Measurements from ENCODE around the gene YIF1B. TPM values are rescaled to one million over a fixed set of nuclear protein-coding genes. Genes with fewer than 3 reads are reported as not detected.

YIF1B gene
- total RNA-seq, 1 donor from 2014 or later = 72.2 TPM

DNA sequence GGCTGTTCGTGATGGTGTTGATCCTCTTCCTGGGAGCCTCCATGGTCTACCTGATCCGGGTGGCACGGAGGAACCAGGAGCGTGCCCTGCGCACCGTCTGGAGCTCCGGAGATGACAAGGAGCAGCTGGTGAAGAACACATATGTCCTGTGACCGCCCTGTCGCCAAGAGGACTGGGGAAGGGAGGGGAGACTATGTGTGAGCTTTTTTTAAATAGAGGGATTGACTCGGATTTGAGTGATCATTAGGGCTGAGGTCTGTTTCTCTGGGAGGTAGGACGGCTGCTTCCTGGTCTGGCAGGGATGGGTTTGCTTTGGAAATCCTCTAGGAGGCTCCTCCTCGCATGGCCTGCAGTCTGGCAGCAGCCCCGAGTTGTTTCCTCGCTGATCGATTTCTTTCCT, 23.9 kb downstream of the YIF1B start:
- TF ChIP-seq, protein P1, sequence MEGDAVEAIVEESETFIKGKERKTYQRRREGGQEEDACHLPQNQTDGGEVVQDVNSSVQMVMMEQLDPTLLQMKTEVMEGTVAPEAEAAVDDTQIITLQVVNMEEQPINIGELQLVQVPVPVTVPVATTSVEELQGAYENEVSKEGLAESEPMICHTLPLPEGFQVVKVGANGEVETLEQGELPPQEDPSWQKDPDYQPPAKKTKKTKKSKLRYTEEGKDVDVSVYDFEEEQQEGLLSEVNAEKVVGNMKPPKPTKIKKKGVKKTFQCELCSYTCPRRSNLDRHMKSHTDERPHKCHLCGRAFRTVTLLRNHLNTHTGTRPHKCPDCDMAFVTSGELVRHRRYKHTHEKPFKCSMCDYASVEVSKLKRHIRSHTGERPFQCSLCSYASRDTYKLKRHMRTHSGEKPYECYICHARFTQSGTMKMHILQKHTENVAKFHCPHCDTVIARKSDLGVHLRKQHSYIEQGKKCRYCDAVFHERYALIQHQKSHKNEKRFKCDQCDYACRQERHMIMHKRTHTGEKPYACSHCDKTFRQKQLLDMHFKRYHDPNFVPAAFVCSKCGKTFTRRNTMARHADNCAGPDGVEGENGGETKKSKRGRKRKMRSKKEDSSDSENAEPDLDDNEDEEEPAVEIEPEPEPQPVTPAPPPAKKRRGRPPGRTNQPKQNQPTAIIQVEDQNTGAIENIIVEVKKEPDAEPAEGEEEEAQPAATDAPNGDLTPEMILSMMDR (conservative IDR thresholded peaks at IDR 0.05; ENCODE audit: low read depth, low read length) = no peak
- DNase-seq (ENCODE audit: low read depth) = no peak
- H3K4me3 ChIP-seq (ENCODE audit: low read depth, low read length) = no peak overlapping the region

- DNase-seq (ENCODE audit: low read depth) = peak; percentile 78
- no peak overlapping the region for H3K4me3 ChIP-seq (ENCODE audit: low read depth, low read length)
- TF ChIP-seq, protein P1 (conservative IDR thresholded peaks at IDR 0.05; ENCODE audit: low read depth, low read length) = no peak
These were observed 25.1 kb downstream of the YIF1B start for GRCh38 chr19:38290631-38291147.

- no peak overlapping the region for H3K4me3 ChIP-seq (ENCODE audit: low read depth, low read length)
- no peak for DNase-seq (ENCODE audit: low read depth)
- TF ChIP-seq, protein P1 (conservative IDR thresholded peaks at IDR 0.05; ENCODE audit: low read depth, low read length) = no peak
These were observed 25.8 kb downstream of the YIF1B start for GRCh38 chr19:38289955-38290354.

DNA sequence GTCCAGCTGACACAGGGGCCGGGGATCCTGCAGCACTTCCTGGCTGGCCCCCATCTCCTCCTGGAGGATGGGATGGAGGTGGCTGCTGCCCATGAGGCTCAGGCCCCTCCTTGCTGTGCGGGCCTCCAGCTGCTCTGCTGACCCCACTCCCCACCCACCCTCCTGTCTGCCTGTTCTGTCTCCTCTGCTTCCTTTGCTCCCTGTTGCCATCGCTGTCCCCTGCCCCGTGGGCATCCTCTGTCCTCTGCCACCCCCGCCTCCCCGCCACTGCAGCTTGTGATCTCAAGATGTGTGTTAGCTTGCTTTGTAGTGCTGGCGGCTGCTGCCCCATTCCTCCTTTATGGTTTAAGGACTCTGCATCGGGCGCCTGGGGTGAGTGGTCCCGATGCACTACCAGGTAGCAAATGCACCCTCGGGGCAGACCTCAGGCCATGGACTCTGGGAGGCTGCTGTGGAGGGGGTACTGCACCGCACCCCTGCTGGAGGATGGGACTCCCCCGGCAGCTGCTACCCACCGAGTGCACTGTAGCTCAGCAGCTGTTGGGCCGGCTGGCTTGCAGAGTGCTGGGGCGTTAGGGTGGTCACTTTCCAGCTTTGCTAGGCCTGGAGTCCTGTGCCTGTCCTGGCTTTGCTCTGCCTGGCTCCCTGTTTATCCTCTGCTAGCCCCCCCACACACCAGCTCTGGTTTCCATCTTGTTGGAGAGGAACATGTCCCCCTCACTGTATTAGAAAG, 27.5 kb downstream of the YIF1B start:
- TF ChIP-seq, protein P1 (conservative IDR thresholded peaks at IDR 0.05; ENCODE audit: low read depth, low read length) = no peak
- no peak for DNase-seq (ENCODE audit: low read depth)
- no peak overlapping the region for H3K4me3 ChIP-seq (ENCODE audit: low read depth, low read length)

DNA sequence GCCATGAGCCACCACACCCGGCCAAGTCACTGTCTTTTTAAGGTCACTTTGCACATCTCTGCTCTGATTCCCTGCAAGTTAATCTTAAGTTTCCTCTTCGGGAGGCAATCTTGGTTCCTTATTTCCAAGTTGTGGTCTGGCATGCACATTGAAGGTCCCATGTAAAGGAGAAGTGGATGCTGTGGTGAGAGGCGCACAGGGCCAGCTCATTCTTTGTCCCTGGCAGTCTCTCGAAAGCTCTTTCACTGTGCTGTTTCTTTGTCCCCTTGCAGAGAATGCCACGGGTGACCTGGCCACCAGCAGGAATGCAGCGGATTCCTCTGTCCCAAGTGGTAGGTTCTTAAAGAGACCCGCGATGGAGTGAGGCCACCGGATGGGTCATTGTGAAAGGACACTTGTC, 28.1 kb downstream of the YIF1B start:
- no peak for DNase-seq (ENCODE audit: low read depth)
- TF ChIP-seq, protein P1 (conservative IDR thresholded peaks at IDR 0.05; ENCODE audit: low read depth, low read length) = no peak
- H3K4me3 ChIP-seq (ENCODE audit: low read depth, low read length) = no peak overlapping the region

GRCh38 chr19:38285567-38285966, 30.2 kb downstream of the YIF1B start:
- H3K4me3 ChIP-seq (ENCODE audit: low read depth, low read length) = no peak overlapping the region
- TF ChIP-seq, protein P1 (conservative IDR thresholded peaks at IDR 0.05; ENCODE audit: low read depth, low read length) = no peak
- no peak for DNase-seq (ENCODE audit: low read depth)

DNA sequence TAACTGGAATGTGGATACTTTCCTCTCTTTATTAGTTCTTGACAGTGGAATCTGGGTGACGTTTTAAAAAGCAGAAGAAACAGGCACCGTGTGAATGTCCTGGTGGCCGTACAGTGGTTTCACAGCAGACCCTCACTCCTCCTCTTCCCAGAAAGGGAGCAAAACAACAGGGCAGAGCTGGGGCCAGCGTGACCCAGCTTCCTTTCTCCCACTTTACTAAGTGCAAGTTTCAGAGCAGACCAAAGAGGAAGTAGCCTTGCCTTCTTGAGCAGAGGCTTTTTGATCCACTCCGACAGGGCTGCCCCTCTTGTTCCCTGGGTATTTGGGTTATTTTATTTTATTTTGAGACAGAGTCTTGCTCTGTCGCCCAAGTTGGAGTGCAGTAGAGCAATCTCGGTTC, 31.3 kb downstream of the YIF1B start:
- TF ChIP-seq, protein P1 (conservative IDR thresholded peaks at IDR 0.05; ENCODE audit: low read depth, low read length) = no peak
- DNase-seq (ENCODE audit: low read depth) = no peak
- H3K4me3 ChIP-seq (ENCODE audit: low read depth, low read length) = no peak overlapping the region
